Measurements from ENCODE around the gene TNFRSF8. TPM values are rescaled to one million over a fixed set of nuclear protein-coding genes. Genes with fewer than 3 reads are reported as not detected.

Gene TNFRSF8
- polyA plus RNA-seq, 2 of the 4 experiments (the other 2 are of a cell fraction), result 0.05 TPM; not detected in 1

DNA sequence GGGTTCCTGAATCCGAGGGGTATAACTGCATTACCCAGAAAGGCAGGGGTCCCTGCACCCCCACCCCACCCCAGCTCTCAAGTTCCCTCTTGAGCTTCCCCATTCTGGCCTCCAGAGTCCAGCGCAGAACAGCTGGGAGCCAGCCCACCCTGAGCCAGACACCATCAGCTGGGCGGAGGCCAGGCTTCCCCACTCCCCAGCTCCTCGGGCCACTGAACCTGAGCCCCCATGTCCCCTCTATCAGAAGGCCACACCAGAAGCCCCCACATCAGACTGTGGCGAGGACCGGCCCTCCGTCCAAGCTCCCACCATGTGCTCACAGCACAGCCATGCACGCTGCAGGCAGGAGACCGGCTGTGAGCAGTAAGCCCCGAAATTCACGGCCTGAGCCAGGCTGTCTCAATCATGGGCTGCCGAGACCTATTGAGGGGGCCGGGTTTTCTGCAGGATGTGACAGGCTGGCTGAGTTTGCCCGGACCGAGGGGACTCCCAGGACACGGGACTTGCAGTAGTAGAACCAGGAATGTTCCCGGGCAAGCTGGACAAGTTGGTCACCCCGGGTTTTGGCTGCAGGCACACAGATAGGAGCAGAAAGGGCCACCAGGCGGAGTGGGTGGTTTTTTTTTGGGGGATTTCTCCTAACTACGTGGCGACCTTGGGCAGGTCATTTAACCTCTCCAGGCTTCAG, 78.2 kb downstream of the TNFRSF8 start:
- no peak for FAIRE-seq
- WGBS (ENCODE audit: missing lambda C conversion rate), result 73% methylated on average over 16 of the region's 21 CpGs
- no peak for DNase-seq (ENCODE audit: low read depth in 1 of 2, low spot score in 1 of 2)
- H3K4me2 ChIP-seq, result no peak overlapping the region
- H3K4me1 ChIP-seq, result no peaks in the 10 kb centered on the region
- H3K9me3 ChIP-seq, result no peaks in the 10 kb centered on the region
- TF ChIP-seq, protein P1, sequence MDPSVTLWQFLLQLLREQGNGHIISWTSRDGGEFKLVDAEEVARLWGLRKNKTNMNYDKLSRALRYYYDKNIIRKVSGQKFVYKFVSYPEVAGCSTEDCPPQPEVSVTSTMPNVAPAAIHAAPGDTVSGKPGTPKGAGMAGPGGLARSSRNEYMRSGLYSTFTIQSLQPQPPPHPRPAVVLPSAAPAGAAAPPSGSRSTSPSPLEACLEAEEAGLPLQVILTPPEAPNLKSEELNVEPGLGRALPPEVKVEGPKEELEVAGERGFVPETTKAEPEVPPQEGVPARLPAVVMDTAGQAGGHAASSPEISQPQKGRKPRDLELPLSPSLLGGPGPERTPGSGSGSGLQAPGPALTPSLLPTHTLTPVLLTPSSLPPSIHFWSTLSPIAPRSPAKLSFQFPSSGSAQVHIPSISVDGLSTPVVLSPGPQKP (IDR thresholded peaks at IDR 0.05; ENCODE audit: low read depth, low read length), result no peak
- TF ChIP-seq MAFK (IDR thresholded peaks at IDR 0.05; ENCODE audit: partially characterized antibody), result no peak
- no peak for TF ChIP-seq CBX8 (IDR thresholded peaks at IDR 0.05)
- no peak for TF ChIP-seq TP53 (CRISPR knock-in tag; IDR thresholded peaks at IDR 0.05)
- TF ChIP-seq MYC (IDR thresholded peaks at IDR 0.05; ENCODE audit: borderline replicate concordance, low read length), result no peak
- H3K27ac ChIP-seq, result no peak overlapping the region
- ATAC-seq, result no peak
- H3K4me3 ChIP-seq, result no peak overlapping the region
- ChIA-PET CTCF (interaction anchor here (0.6 to 5.4 kb wide), 2 partner anchors 8 to 17 kb away, joined by 4 to 31 read pairs; no protein-coding TSS in a partner anchor), POLR2A (no interaction called here)

DNA sequence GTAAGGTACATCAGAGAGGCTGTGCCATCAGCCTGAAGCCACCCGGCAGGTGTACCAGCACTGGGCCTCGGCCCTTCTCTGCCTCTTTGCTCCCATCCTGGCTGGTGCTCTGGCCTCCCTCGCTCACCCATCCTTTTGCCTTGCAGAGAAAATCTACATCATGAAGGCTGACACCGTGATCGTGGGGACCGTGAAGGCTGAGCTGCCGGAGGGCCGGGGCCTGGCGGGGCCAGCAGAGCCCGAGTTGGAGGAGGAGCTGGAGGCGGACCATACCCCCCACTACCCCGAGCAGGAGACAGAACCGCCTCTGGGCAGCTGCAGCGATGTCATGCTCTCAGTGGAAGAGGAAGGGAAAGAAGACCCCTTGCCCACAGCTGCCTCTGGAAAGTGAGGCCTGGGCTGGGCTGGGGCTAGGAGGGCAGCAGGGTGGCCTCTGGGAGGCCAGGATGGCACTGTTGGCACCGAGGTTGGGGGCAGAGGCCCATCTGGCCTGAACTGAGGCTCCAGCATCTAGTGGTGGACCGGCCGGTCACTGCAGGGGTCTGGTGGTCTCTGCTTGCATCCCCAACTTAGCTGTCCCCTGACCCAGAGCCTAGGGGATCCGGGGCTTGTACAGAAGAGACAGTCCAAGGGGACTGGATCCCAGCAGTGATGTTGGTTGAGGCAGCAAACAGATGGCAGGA, 79.2 kb downstream of the TNFRSF8 start:
- Histone ChIP-seq H3K27ac (no peak overlapping the region), H3K4me3 (no peak overlapping the region), H3K9me3 (no peaks in the 10 kb centered on the region), H3K4me2 (no peak overlapping the region), H3K4me1 (no peaks in the 10 kb centered on the region)
- no peak for FAIRE-seq
- 100% methylated on average over 1 of the region's 18 CpGs for WGBS (ENCODE audit: missing lambda C conversion rate)
- ChIA-PET POLR2A (no interaction called here), CTCF (interaction anchor here (5.4 kb wide), 1 partner anchor 18 kb away, joined by 31 read pairs; no protein-coding TSS in a partner anchor)
- TF ChIP-seq HOXA7 (CRISPR knock-in tag; IDR thresholded peaks at IDR 0.05) (no peak), CBX8 (IDR thresholded peaks at IDR 0.05) (no peak), RAD21 (conservative IDR thresholded peaks at IDR 0.05 in 1 of 2, IDR thresholded peaks at IDR 0.05 in 1 of 2) (no peak)
- TF ChIP-seq, protein P2, sequence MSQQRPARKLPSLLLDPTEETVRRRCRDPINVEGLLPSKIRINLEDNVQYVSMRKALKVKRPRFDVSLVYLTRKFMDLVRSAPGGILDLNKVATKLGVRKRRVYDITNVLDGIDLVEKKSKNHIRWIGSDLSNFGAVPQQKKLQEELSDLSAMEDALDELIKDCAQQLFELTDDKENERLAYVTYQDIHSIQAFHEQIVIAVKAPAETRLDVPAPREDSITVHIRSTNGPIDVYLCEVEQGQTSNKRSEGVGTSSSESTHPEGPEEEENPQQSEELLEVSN (IDR thresholded peaks at IDR 0.05; ENCODE audit: borderline replicate concordance, low read depth), result no peak
- no peak; a peak in 1 of 6 replicates for ATAC-seq
- DNase-seq (ENCODE audit: low read depth in 1 of 2, low spot score in 1 of 2), result no peak

DNA sequence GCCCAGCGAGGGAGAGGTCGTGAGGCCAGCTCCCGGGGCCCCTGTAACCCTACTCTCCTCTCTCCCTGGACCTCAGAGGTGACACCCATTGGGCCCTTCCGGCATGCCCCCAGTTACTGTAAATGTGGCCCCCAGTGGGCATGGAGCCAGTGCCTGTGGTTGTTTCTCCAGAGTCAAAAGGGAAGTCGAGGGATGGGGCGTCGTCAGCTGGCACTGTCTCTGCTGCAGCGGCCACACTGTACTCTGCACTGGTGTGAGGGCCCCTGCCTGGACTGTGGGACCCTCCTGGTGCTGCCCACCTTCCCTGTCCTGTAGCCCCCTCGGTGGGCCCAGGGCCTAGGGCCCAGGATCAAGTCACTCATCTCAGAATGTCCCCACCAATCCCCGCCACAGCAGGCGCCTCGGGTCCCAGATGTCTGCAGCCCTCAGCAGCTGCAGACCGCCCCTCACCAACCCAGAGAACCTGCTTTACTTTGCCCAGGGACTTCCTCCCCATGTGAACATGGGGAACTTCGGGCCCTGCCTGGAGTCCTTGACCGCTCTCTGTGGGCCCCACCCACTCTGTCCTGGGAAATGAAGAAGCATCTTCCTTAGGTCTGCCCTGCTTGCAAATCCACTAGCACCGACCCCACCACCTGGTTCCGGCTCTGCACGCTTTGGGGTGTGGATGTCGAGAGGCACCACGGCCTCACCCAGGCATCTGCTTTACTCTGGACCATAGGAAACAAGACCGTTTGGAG, 80.0 kb downstream of the TNFRSF8 start:
- ATAC-seq, result no peak
- CTCF ChIA-PET, result interaction anchor here (5.4 kb wide), 1 partner anchor 19 kb away, joined by 31 read pairs; no protein-coding TSS in a partner anchor
- H3K4me1 ChIP-seq, result no peaks in the 10 kb centered on the region
- TF ChIP-seq NR3C1 (IDR thresholded peaks at IDR 0.05) (no peak), GATA3 (IDR thresholded peaks at IDR 0.05; ENCODE audit: borderline replicate concordance) (no peak), ZSCAN20 (CRISPR knock-in tag; IDR thresholded peaks at IDR 0.05) (no peak), MAZ (IDR thresholded peaks at IDR 0.05; ENCODE audit: borderline replicate concordance, low read depth, low read length) (no peak), ZNF302 (CRISPR knock-in tag; IDR thresholded peaks at IDR 0.05) (no peak), ZC3H11A (IDR thresholded peaks at IDR 0.05) (no peak), RCOR1 (IDR thresholded peaks at IDR 0.05; ENCODE audit: low read depth, low read length) (no peak), FOSL2 (IDR thresholded peaks at IDR 0.05) (no peak), FOSL2 (CRISPR knock-in tag; IDR thresholded peaks at IDR 0.05) (no peak), TFCP2L1 (CRISPR knock-in tag; IDR thresholded peaks at IDR 0.05) (no peak), RNF2 (IDR thresholded peaks at IDR 0.05; ENCODE audit: borderline replicate concordance, low read depth) (no peak), CHD2 (IDR thresholded peaks at IDR 0.05; ENCODE audit: low read length, partially characterized antibody) (no peak), CHD4 (IDR thresholded peaks at IDR 0.05; ENCODE audit: borderline replicate concordance) (no peak), POLR2AphosphoS2 (conservative IDR thresholded peaks at IDR 0.05; ENCODE audit: low read length) (no peak)
- TF ChIP-seq, protein P3, sequence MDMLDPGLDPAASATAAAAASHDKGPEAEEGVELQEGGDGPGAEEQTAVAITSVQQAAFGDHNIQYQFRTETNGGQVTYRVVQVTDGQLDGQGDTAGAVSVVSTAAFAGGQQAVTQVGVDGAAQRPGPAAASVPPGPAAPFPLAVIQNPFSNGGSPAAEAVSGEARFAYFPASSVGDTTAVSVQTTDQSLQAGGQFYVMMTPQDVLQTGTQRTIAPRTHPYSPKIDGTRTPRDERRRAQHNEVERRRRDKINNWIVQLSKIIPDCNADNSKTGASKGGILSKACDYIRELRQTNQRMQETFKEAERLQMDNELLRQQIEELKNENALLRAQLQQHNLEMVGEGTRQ (IDR thresholded peaks at IDR 0.05), result no peak
- TF ChIP-seq, protein P4, sequence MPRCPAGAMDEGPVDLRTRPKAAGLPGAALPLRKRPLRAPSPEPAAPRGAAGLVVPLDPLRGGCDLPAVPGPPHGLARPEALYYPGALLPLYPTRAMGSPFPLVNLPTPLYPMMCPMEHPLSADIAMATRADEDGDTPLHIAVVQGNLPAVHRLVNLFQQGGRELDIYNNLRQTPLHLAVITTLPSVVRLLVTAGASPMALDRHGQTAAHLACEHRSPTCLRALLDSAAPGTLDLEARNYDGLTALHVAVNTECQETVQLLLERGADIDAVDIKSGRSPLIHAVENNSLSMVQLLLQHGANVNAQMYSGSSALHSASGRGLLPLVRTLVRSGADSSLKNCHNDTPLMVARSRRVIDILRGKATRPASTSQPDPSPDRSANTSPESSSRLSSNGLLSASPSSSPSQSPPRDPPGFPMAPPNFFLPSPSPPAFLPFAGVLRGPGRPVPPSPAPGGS (IDR thresholded peaks at IDR 0.05), result no peak
- TF ChIP-seq, protein P5, sequence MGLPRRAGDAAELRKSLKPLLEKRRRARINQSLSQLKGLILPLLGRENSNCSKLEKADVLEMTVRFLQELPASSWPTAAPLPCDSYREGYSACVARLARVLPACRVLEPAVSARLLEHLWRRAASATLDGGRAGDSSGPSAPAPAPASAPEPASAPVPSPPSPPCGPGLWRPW (IDR thresholded peaks at IDR 0.05), result no peak
- TF ChIP-seq, protein P6, sequence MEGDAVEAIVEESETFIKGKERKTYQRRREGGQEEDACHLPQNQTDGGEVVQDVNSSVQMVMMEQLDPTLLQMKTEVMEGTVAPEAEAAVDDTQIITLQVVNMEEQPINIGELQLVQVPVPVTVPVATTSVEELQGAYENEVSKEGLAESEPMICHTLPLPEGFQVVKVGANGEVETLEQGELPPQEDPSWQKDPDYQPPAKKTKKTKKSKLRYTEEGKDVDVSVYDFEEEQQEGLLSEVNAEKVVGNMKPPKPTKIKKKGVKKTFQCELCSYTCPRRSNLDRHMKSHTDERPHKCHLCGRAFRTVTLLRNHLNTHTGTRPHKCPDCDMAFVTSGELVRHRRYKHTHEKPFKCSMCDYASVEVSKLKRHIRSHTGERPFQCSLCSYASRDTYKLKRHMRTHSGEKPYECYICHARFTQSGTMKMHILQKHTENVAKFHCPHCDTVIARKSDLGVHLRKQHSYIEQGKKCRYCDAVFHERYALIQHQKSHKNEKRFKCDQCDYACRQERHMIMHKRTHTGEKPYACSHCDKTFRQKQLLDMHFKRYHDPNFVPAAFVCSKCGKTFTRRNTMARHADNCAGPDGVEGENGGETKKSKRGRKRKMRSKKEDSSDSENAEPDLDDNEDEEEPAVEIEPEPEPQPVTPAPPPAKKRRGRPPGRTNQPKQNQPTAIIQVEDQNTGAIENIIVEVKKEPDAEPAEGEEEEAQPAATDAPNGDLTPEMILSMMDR (IDR thresholded peaks at IDR 0.05), result no peak

More for the DNA sequence above, 80.0 kb downstream of the TNFRSF8 start:
- Histone ChIP-seq H3K27ac (no peak overlapping the region), H3K4me2 (no peak overlapping the region), H3K9me3 (no peaks in the 10 kb centered on the region), H3K4me3 (no peak overlapping the region)
- FAIRE-seq (no peak), DNase-seq (ENCODE audit: low read depth in 1 of 2, low spot score in 1 of 2) (no peak)
- POLR2A ChIA-PET, result no interaction called here
- 82% methylated on average over 16 of the region's 21 CpGs for WGBS (ENCODE audit: missing lambda C conversion rate)

Measured in A549 (cell line).